SKM-1 treated with dmso at 0.1 percent for 144 hours (cell line): ENCODE results near the gene SUN3.

Experiments used
- DNase-seq: peaks from one replicate; lab custom pipeline; 2025; ENCODE audit not compliant: unreplicated experiment; lab: John Stamatoyannopoulos, UW

Gene SUN3, protein sequence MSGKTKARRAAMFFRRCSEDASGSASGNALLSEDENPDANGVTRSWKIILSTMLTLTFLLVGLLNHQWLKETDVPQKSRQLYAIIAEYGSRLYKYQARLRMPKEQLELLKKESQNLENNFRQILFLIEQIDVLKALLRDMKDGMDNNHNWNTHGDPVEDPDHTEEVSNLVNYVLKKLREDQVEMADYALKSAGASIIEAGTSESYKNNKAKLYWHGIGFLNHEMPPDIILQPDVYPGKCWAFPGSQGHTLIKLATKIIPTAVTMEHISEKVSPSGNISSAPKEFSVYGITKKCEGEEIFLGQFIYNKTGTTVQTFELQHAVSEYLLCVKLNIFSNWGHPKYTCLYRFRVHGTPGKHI

GRCh38 chr7:48028938-48029337 lies at the start of gene SUN3:
Gene SUN3, minus strand, starts transcription at chr7:48029107. Its CDS starts 169 bp downstream, at chr7:48028938.
- DNase-seq, result no peak

GRCh38 chr7:48078470-48078869 lies 49.6 kb upstream of the SUN3 start:
- DNase-seq, result no peak

- DNase-seq, result no peak
These were observed 48.5 kb upstream of the SUN3 start for GRCh38 chr7:48077423-48077822.

- DNase-seq, result no peak
These were observed 45.3 kb upstream of the SUN3 start for GRCh38 chr7:48074204-48074654.

DNA sequence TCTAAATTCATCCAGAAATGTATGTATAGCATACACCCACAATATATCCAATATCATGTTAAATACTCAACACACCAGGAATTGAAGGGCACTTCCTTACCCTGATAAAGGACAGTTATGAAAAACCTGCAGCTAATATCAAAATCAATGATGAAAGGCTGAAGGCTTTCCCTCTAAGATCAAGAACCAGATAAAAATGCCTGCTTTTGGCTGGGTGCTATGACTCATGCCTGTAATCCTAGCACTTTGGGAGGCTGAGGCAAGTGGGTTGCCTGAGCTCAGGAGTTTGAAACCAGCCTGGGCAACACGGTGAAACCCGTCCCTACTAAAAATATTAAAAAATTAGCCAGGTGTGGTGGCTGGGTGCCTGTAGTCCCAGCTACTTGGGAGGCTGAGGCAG lies 38.6 kb upstream of the SUN3 start:
- DNase-seq, result no peak

GRCh38 chr7:48063985-48064384 lies 35.1 kb upstream of the SUN3 start:
- DNase-seq, result no peak

DNA sequence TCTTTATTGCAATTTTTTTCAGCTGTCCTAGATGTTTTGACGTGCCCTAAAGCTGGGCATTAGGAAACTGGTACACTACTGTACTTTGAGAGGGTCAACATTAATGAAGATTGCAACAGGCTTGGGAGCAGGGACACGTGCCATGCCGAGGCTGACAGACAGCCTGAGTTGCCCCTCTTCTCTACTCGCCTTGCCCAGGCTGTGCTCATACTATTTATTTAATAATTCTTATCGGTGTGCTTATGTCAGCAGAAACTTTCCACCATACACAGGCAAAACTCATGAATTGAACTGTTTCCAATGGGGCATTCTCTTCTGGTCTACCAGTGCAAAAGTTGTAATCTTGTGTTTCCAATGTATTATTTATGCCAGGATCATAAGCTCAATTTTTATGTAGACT lies 30.8 kb upstream of the SUN3 start:
- no peak for DNase-seq

- DNase-seq, result peak; percentile 58
These were observed 30.1 kb upstream of the SUN3 start for GRCh38 chr7:48058990-48059389.

DNA sequence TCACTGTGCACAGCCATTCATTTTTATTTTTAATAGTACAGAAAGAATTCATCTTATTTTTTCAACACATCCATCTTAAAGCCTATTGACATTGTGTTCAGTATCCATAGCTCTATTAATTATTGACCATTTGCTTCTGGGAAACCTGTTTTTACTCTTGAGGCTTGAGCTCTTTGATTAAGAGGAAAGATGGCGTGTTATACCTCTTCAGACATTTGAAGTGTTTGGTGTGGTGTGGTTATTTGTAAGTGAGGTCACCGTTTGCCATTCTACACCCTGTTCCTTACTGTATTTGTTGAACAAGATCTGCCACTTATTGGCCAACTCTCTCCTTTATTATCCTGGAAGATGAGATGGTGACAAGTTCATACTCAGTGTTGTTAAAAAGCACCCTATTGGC lies 24.8 kb upstream of the SUN3 start:
- no peak for DNase-seq

GRCh38 chr7:48052748-48053147 lies 23.8 kb upstream of the SUN3 start:
- no peak for DNase-seq

GRCh38 chr7:48049850-48050249 lies 20.9 kb upstream of the SUN3 start:
- DNase-seq, result no peak

DNA sequence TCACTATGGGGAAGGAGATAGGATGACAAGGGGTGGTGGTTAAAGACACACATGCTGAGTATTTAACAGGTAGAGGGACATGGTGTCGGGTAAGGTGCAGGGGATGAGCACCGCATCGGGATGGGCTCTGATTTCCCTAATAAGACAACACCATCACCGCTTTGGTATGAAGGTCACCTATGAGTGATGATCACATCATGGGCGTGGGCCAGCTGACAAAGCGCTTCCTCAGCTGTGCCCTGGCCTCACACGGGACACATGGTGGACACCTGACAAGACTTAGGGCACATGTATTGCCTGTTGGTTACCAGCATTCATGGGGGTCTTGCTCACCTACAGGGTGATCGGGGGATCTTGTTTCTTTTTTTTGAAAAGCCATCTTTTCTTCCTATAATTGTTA lies 19.2 kb upstream of the SUN3 start:
- no peak for DNase-seq

DNA sequence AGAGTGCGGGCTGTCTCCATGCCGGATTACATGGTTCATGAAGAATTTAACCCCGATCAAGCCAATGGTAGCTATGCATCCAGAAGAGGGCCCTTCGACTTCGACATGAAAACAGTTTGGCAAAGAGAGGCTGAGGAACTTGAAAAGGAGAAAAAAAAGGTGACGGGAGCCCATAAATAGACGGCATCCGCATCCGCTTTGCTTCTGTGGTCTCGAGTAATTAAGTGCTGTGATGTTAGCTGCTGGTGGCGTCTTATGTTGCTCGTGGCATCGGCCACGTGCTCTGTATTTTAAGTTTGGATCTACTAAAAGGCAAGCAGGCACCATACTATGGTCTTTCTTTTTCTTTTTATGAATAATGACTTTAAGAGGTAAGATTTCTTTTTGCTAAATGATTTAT lies 17.6 kb upstream of the SUN3 start:
- no peak for DNase-seq

DNA sequence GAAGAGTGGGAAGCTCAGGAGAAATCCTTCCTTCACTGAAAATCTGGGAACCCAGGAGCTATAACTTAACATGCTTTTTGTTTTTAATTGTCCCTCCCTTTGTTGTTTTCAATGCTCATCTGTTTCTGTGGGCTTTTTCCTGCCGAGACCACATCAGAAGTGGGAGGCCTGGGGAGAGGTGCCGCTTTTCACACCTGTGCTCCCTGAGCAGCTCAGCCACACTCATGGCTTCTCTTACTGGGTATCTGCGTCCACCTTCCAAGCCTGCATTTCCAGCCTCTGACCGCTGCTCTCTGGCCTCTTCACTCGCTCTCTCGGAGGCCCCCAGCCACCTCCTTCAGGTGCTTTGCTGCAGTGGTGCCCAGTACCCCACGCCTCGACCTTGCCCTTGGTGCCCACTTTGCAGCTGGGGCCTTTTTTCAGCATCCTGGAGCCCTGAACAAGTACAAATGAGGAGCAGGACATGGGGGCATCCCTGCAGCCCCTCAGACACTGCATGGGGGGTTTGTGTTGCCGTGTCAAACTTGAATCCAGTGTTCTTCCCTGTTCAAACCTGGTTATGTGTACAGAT lies 16.4 kb upstream of the SUN3 start:
- DNase-seq, result no peak

DNA sequence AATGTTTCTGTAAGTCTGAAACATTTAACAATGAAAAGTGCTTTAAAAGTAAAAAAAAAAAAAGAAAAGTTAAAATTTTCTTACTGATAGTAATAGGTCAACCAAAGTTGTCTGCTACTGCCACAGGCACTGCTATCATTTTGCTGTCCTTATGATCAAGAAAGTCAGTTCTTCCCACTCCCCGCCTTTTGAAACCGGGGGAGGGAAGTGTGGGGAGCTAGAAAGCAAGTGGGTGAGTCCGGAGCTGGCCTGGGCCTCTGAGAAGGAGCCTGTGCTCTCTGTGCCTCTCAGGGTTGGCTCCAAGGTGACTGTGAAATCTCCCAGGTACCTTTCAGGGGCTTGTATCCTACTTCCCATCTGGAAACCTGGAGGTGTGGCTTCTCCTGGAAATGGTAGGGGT lies 13.7 kb upstream of the SUN3 start:
- DNase-seq, result no peak

GRCh38 chr7:48042216-48042615 lies 13.3 kb upstream of the SUN3 start:
- DNase-seq, result no peak

GRCh38 chr7:48041653-48041970 lies 12.7 kb upstream of the SUN3 start:
- DNase-seq, result no peak

DNA sequence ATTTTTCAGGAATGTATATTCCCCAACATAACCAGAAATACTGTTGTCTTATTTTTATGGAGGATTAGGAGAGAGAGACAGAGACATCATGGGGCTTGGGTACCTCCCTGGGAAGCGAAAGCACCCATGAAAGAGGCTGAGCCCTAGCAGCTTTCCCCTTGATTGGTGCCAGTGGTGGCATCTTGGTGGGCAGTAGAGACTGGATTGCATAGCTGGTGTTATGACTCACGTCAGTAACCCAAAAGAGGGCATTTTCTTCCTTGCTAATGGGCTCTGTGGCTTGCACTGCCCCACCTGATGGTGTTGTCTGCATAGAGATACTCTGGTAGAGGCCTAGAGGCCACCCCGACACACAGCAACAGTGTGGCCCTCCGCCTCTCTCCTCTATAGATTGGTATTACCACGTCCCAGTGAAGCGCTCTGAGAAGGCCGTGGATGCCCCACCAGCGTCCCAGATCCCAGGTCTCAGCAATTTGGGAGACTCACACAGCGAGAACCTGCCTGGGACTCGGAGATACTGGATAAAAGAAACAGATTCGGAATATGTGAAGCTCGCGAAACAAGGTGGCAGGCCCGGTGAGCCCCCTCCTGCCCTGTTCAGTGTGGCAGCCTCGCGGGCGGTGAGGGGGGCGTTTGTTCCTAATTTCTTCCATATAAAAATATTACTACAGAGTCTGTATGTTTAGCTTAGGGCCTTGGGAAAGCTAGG lies 12.2 kb upstream of the SUN3 start:
- DNase-seq, result no peak

DNA sequence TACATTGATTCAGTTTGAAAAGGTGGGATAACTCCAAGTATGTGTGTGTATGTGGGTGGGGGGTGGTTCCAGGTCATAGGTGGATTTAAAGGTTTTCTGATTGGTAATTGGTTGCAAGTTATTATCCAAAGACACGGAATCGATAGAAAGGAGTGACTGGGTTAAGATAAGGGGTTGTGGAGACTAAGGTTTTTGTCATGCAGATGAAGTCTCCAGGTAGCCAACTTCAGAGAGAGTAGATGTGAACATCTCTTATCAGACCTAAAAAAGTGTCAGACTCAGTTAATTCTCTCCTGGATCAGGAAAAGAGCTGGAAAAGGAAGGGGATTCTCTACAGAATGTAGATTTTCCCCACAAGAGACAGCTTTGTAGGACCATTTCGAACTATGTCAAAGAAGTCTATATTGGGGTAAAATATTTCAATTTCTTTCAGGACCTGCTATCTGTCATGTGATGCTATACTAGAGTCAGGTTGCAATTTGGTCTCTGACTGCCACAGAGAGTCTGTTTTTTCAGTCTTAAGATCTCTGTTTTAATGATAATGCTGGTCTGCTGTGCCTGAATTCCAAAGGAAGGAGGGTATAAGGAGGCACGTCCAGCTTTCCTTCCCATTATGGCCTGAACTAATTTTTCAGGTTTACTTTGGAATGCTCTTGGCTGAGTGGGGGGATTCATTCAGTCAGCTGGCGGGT lies 10.1 kb upstream of the SUN3 start:
- DNase-seq, result no peak

DNA sequence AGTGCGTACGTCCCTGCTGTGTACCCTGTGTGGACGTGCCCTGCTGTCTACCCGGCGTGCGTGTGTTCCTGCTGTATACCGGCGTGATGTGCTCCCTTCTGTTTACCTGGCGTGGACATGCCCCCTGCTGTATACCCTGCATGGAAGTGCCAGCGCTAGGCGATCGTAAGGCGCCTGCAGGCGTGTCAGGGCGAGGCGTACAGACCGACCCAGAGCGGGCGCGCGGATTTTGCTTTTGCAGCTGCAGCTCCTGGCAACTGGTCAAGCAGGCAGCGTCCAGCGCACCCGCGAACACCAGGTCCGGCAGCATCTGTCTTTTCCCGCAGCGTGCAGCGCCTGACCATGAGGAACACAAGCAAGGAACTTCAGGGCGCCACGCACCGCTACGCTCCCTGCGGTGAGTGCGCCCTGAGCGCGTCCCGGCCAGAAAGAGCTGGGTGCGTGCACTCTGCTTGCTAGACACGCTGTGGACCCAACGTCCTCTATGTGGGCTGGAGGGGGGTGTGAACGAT lies 7.1 kb upstream of the SUN3 start:
- no peak for DNase-seq

- DNase-seq, result no peak
These were observed 6.5 kb upstream of the SUN3 start, which contains the start of gene C7orf57 for GRCh38 chr7:48035301-48035966. Gene C7orf57, plus strand, starts transcription at chr7:48035543. Its CDS starts 766 bp downstream, at chr7:48036309.
